ENCODE data around the gene MRGPRD. TPM values are rescaled to one million over a fixed set of nuclear protein-coding genes. Genes with fewer than 3 reads are reported as not detected.
"Not testable (repeated sequence)": the region's sequence is repeated elsewhere in the genome, so short reads cannot be mapped to it uniquely, and the experiment has no call there.

MRGPRD gene
- total and polyA plus RNA-seq, 5 donors: not detected

GRCh38 chr11:68999748-69000355 lies 19.1 kb upstream of the MRGPRD start:
- WGBS: 93% methylated on average over 12 of the region's 12 CpGs
- H3K27ac ChIP-seq (ENCODE audit: low read length); intact Hi-C loops (cut with DNase I); ATAC-seq; DNase-seq; H3K4me3 ChIP-seq (ENCODE audit: low read length); H3K27me3 ChIP-seq (ENCODE audit: control insufficient read depth, insufficient read depth); H3K4me1 ChIP-seq (ENCODE audit: control insufficient read depth, insufficient read depth, low read length); H3K9me3 ChIP-seq (ENCODE audit: control insufficient read depth, low read length): not testable (repeated sequence)

- no peak overlapping the region for H3K4me3 ChIP-seq (ENCODE audit: low read length)
- ATAC-seq: no peak
- DNase-seq: no peak
- peaks cover 1% of the 10 kb centered on the region for H3K4me1 ChIP-seq (ENCODE audit: control insufficient read depth, insufficient read depth, low read length)
- H3K9me3 ChIP-seq (ENCODE audit: control insufficient read depth, low read length): no peaks in the 10 kb centered on the region
- no peaks in the 10 kb centered on the region for H3K27me3 ChIP-seq (ENCODE audit: control insufficient read depth, insufficient read depth)
- no peak overlapping the region for H3K27ac ChIP-seq (ENCODE audit: low read length)
- WGBS: 88% methylated on average over 8 of the region's 8 CpGs
- intact Hi-C loops (cut with DNase I): no loop called here
Measured at GRCh38 chr11:68999093-68999747, 18.4 kb upstream of the MRGPRD start.

- Histone ChIP-seq H3K4me1 (ENCODE audit: control insufficient read depth, insufficient read depth, low read length) (peaks cover 1% of the 10 kb centered on the region), H3K9me3 (ENCODE audit: control insufficient read depth, low read length) (no peaks in the 10 kb centered on the region), H3K27me3 (ENCODE audit: control insufficient read depth, insufficient read depth) (no peaks in the 10 kb centered on the region), H3K27ac (ENCODE audit: low read length) (no peak overlapping the region), H3K4me3 (ENCODE audit: low read length) (no peak overlapping the region)
- DNase-seq (no peak), ATAC-seq (no peak)
- intact Hi-C loops (cut with DNase I): no loop called here
- WGBS: 24% methylated on average over 13 of the region's 13 CpGs
Measured at GRCh38 chr11:68998390-68998911, 17.7 kb upstream of the MRGPRD start.

- H3K4me3 ChIP-seq (ENCODE audit: low read length): no peak overlapping the region
- intact Hi-C loops (cut with DNase I): no loop called here
- no peak overlapping the region for H3K27ac ChIP-seq (ENCODE audit: low read length)
- no peaks in the 10 kb centered on the region for H3K9me3 ChIP-seq (ENCODE audit: control insufficient read depth, low read length)
- H3K4me1 ChIP-seq (ENCODE audit: control insufficient read depth, insufficient read depth, low read length): peaks cover 1% of the 10 kb centered on the region
- H3K27me3 ChIP-seq (ENCODE audit: control insufficient read depth, insufficient read depth): no peaks in the 10 kb centered on the region
- ATAC-seq: no peak
- no peak for DNase-seq
Measured at GRCh38 chr11:68997995-68998348, 17.2 kb upstream of the MRGPRD start.

- Histone ChIP-seq H3K27me3 (ENCODE audit: control insufficient read depth, insufficient read depth) (no peaks in the 10 kb centered on the region), H3K9me3 (ENCODE audit: control insufficient read depth, low read length) (no peaks in the 10 kb centered on the region), H3K27ac (ENCODE audit: low read length) (no peak overlapping the region), H3K4me3 (ENCODE audit: low read length) (no peak overlapping the region), H3K4me1 (ENCODE audit: control insufficient read depth, insufficient read depth, low read length) (peaks cover 1% of the 10 kb centered on the region)
- 89% methylated on average over 19 of the region's 19 CpGs for WGBS
- intact Hi-C loops (cut with DNase I): no loop called here
- ATAC-seq (no peak), DNase-seq (no peak)
Measured at GRCh38 chr11:68997124-68997994, 16.6 kb upstream of the MRGPRD start.

- H3K4me3 ChIP-seq (ENCODE audit: low read length): no peak overlapping the region
- H3K27ac ChIP-seq (ENCODE audit: low read length): no peak overlapping the region
- H3K4me1 ChIP-seq (ENCODE audit: control insufficient read depth, insufficient read depth, low read length): peaks cover 1% of the 10 kb centered on the region
- no peaks in the 10 kb centered on the region for H3K9me3 ChIP-seq (ENCODE audit: control insufficient read depth, low read length)
- ATAC-seq: no peak
- no peaks in the 10 kb centered on the region for H3K27me3 ChIP-seq (ENCODE audit: control insufficient read depth, insufficient read depth)
- intact Hi-C loops (cut with DNase I): no loop called here
- 93% methylated on average over 24 of the region's 24 CpGs for WGBS
- no peak for DNase-seq
Measured at GRCh38 chr11:68996376-68997123, 15.8 kb upstream of the MRGPRD start.

GRCh38 chr11:68994894-68995285 lies 14.1 kb upstream of the MRGPRD start:
- H3K27me3 ChIP-seq (ENCODE audit: control insufficient read depth, insufficient read depth): no peaks in the 10 kb centered on the region
- DNase-seq (no peak), ATAC-seq (no peak)
- 74% methylated on average over 6 of the region's 6 CpGs for WGBS
- intact Hi-C loops (cut with DNase I): no loop called here
- H3K9me3 ChIP-seq (ENCODE audit: control insufficient read depth, low read length): no peaks in the 10 kb centered on the region
- peaks cover 1% of the 10 kb centered on the region for H3K4me1 ChIP-seq (ENCODE audit: control insufficient read depth, insufficient read depth, low read length)
- H3K27ac ChIP-seq (ENCODE audit: low read length): no peak overlapping the region
- H3K4me3 ChIP-seq (ENCODE audit: low read length): no peak overlapping the region

GRCh38 chr11:68994161-68994893 lies 13.5 kb upstream of the MRGPRD start:
- Histone ChIP-seq H3K4me1 (ENCODE audit: control insufficient read depth, insufficient read depth, low read length) (peaks cover 1% of the 10 kb centered on the region), H3K27ac (ENCODE audit: low read length) (no peak overlapping the region), H3K9me3 (ENCODE audit: control insufficient read depth, low read length) (no peaks in the 10 kb centered on the region), H3K4me3 (ENCODE audit: low read length) (no peak overlapping the region), H3K27me3 (ENCODE audit: control insufficient read depth, insufficient read depth) (no peaks in the 10 kb centered on the region)
- 83% methylated on average over 28 of the region's 28 CpGs for WGBS
- DNase-seq: peak in 1 of 3 donors; percentile 43
- ATAC-seq: no peak
- intact Hi-C loops (cut with DNase I): no loop called here

GRCh38 chr11:68993546-68993945 lies 12.8 kb upstream of the MRGPRD start:
- Histone ChIP-seq H3K4me1 (ENCODE audit: control insufficient read depth, insufficient read depth, low read length) (no peaks in the 10 kb centered on the region), H3K9me3 (ENCODE audit: control insufficient read depth, low read length) (no peaks in the 10 kb centered on the region), H3K4me3 (ENCODE audit: low read length) (no peak overlapping the region), H3K27ac (ENCODE audit: low read length) (no peak overlapping the region), H3K27me3 (ENCODE audit: control insufficient read depth, insufficient read depth) (no peaks in the 10 kb centered on the region)
- no peak for DNase-seq
- ATAC-seq: no peak
- intact Hi-C loops (cut with DNase I): no loop called here
- WGBS: 88% methylated on average over 7 of the region's 7 CpGs

- 54% methylated on average over 14 of the region's 14 CpGs for WGBS
- Histone ChIP-seq H3K4me3 (ENCODE audit: low read length) (no peak overlapping the region), H3K9me3 (ENCODE audit: control insufficient read depth, low read length) (no peaks in the 10 kb centered on the region), H3K27ac (ENCODE audit: low read length) (no peak overlapping the region), H3K27me3 (ENCODE audit: control insufficient read depth, insufficient read depth) (no peaks in the 10 kb centered on the region), H3K4me1 (ENCODE audit: control insufficient read depth, insufficient read depth, low read length) (no peaks in the 10 kb centered on the region)
- DNase-seq (peak in 1 of 3 donors; percentile 24), ATAC-seq (no peak)
- intact Hi-C loops (cut with DNase I): no loop called here
Measured at GRCh38 chr11:68992743-68993255, 12.0 kb upstream of the MRGPRD start.
